ENCODE measurements around the gene HDAC8. TPM values are rescaled to one million over a fixed set of nuclear protein-coding genes. Genes with fewer than 3 reads are reported as not detected.

HDAC8 gene
- total RNA-seq, 1 donor from 2014 or later, result 39.6 TPM

GRCh38 chrX:72381439-72382201 lies 191.0 kb downstream of the HDAC8 start:
- Mint-ChIP-seq H3K27ac (no peak overlapping the region), H3K4me1 (peaks cover 5% of the 10 kb centered on the region), H3K4me3 (no peak overlapping the region), H3K36me3 (ENCODE audit: low read depth) (peaks cover 2% of the 10 kb centered on the region), H3K27me3 (no peaks in the 10 kb centered on the region), H3K9me3 (no peaks in the 10 kb centered on the region)
- POLR2A ChIA-PET, result no interaction called here
- TF ChIP-seq, protein P1, sequence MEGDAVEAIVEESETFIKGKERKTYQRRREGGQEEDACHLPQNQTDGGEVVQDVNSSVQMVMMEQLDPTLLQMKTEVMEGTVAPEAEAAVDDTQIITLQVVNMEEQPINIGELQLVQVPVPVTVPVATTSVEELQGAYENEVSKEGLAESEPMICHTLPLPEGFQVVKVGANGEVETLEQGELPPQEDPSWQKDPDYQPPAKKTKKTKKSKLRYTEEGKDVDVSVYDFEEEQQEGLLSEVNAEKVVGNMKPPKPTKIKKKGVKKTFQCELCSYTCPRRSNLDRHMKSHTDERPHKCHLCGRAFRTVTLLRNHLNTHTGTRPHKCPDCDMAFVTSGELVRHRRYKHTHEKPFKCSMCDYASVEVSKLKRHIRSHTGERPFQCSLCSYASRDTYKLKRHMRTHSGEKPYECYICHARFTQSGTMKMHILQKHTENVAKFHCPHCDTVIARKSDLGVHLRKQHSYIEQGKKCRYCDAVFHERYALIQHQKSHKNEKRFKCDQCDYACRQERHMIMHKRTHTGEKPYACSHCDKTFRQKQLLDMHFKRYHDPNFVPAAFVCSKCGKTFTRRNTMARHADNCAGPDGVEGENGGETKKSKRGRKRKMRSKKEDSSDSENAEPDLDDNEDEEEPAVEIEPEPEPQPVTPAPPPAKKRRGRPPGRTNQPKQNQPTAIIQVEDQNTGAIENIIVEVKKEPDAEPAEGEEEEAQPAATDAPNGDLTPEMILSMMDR (IDR thresholded peaks at IDR 0.05), result no peak
- ATAC-seq (ENCODE audit: low read depth) (no peak), DNase-seq (no peak)
- intact Hi-C loops (cut with micrococcal nuclease), result no loop called here
- CTCF ChIA-PET, result no interaction called here

DNA sequence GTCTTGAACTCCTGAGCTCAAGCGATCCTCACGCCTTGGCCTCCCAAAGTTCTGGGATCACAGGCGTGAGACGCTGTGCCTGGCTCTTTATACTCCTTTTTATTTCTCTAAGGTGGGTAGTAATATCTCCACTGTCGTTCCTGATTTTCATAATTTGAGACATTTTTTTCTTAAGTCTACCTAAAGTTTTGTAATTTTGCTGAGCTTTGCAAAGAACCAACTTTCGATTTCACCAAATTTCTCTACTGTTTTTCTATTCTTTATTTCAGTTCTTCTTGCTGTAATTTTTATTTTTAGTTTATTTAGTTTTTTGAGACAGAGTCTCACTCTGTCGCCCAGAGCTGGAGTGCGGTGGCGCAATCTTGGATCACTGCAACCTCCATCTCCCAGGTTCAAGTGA lies 196.5 kb downstream of the HDAC8 start:
- no peak overlapping the region for H3K27ac Mint-ChIP-seq
- ATAC-seq (ENCODE audit: low read depth) (no peak), DNase-seq (no peak)
- TF ChIP-seq, protein P1 (IDR thresholded peaks at IDR 0.05), result no peak
- no peaks in the 10 kb centered on the region for H3K36me3 Mint-ChIP-seq (ENCODE audit: low read depth)
- no peaks in the 10 kb centered on the region for H3K27me3 Mint-ChIP-seq
- ChIA-PET CTCF (no interaction called here), POLR2A (no interaction called here)
- no peaks in the 10 kb centered on the region for H3K4me1 Mint-ChIP-seq
- no peak overlapping the region for H3K4me3 Mint-ChIP-seq
- intact Hi-C loops (cut with micrococcal nuclease), result no loop called here
- no peaks in the 10 kb centered on the region for H3K9me3 Mint-ChIP-seq

DNA sequence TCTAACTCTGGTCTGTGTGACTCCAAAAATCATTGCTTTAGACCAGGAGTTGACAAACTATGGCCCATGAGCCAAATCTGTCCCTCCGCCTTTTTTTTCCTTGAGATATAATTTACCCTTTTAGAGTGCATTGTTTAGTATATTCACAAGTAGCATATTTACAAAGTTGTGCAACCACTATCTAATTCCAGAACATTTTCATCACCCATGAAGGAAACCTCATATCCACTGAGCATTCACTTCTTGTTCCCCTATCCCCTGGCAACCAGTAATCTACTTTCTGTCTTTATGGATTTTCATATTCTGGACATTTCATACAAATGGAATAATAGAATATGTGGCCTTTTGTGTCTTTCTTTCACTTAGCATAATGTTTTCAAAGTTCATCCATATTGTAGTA lies 199.5 kb downstream of the HDAC8 start:
- no peaks in the 10 kb centered on the region for H3K27me3 Mint-ChIP-seq
- ChIA-PET POLR2A (no interaction called here), CTCF (no interaction called here)

DNA sequence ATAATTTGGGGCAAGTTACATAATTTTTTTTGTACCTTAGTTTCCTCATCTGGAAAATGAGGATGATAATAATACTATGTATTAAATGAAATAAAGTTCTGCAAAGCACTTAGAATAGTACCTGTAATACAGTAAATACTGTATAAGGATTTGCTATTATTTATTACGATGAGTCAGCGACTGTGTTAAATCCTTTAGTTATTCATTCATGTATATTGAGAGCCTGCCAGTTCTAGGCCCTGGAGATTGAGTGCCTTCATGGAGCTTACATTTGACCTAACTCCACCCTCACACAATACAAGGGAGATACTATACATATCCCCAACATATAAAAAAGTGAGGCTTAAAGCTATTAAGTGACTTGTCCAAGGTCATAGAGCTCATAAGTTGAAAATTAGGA lies 199.9 kb downstream of the HDAC8 start:
- Mint-ChIP-seq H3K4me1 (no peaks in the 10 kb centered on the region), H3K9me3 (no peaks in the 10 kb centered on the region), H3K27ac (no peak overlapping the region), H3K36me3 (ENCODE audit: low read depth) (peaks cover 2% of the 10 kb centered on the region), H3K4me3 (no peak overlapping the region), H3K27me3 (no peaks in the 10 kb centered on the region)
- CTCF ChIA-PET, result no interaction called here
- POLR2A ChIA-PET, result no interaction called here
- TF ChIP-seq, protein P1 (IDR thresholded peaks at IDR 0.05), result no peak
- intact Hi-C loops (cut with micrococcal nuclease), result no loop called here
- ATAC-seq (ENCODE audit: low read depth), result no peak
- no peak for DNase-seq

More for the DNA sequence above, 199.5 kb downstream of the HDAC8 start:
- Mint-ChIP-seq H3K36me3 (ENCODE audit: low read depth) (peaks cover 2% of the 10 kb centered on the region), H3K4me3 (no peak overlapping the region), H3K9me3 (no peaks in the 10 kb centered on the region), H3K27ac (no peak overlapping the region), H3K4me1 (no peaks in the 10 kb centered on the region)
- no peak for ATAC-seq (ENCODE audit: low read depth)
- no peak for DNase-seq
- TF ChIP-seq, protein P1 (IDR thresholded peaks at IDR 0.05), result no peak
- intact Hi-C loops (cut with micrococcal nuclease), result no loop called here

- TF ChIP-seq, protein P1 (IDR thresholded peaks at IDR 0.05), result no peak
- POLR2A ChIA-PET, result no interaction called here
- CTCF ChIA-PET, result no interaction called here
- Mint-ChIP-seq H3K4me1 (no peaks in the 10 kb centered on the region), H3K4me3 (no peak overlapping the region), H3K27ac (no peak overlapping the region), H3K9me3 (no peaks in the 10 kb centered on the region), H3K36me3 (ENCODE audit: low read depth) (peaks cover 4% of the 10 kb centered on the region), H3K27me3 (no peaks in the 10 kb centered on the region)
- ATAC-seq (ENCODE audit: low read depth), result no peak
- intact Hi-C loops (cut with micrococcal nuclease), result no loop called here
- no peak for DNase-seq
Measured at GRCh38 chrX:72371405-72371804, 201.2 kb downstream of the HDAC8 start.
